Measurements from ENCODE around the gene P2RY6. TPM values are rescaled to one million over a fixed set of nuclear protein-coding genes. Genes with fewer than 3 reads are reported as not detected.

P2RY6 gene
- total and polyA plus RNA-seq, 7 donors = 1.2 to 5.5 (median 2.5) TPM; not detected in 1

DNA sequence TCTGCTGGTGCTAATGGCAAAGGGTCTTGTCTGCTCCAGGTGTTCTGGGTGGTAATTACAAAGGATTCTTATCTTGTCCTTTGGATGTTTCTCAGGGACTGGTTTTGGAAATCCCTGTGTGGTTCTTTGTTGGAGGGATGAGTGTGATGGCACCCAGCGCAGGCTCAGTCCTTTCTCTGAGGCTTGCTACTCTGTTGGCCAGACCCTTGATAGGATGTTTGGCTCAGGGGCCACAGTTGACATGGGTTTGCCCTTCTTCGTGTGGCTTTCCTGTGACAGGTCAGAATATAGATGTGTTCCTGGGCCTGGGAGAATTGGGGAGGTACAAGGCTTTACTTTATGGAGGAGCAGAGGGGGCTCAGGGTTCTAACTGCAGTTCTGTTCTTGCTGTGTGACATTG is 39.9 kb downstream of the P2RY6 start:
- H3K4me3 ChIP-seq = peak overlapping the region; percentile 59 to 85 (median 68)
- WGBS, 2 donors = 71 to 75% methylated on average over 2 of the region's 2 CpGs
- no peaks in the 10 kb centered on the region for H3K36me3 ChIP-seq
- intact Hi-C loops (cut with DNase I) = no loop called here
- TF ChIP-seq, protein P1, sequence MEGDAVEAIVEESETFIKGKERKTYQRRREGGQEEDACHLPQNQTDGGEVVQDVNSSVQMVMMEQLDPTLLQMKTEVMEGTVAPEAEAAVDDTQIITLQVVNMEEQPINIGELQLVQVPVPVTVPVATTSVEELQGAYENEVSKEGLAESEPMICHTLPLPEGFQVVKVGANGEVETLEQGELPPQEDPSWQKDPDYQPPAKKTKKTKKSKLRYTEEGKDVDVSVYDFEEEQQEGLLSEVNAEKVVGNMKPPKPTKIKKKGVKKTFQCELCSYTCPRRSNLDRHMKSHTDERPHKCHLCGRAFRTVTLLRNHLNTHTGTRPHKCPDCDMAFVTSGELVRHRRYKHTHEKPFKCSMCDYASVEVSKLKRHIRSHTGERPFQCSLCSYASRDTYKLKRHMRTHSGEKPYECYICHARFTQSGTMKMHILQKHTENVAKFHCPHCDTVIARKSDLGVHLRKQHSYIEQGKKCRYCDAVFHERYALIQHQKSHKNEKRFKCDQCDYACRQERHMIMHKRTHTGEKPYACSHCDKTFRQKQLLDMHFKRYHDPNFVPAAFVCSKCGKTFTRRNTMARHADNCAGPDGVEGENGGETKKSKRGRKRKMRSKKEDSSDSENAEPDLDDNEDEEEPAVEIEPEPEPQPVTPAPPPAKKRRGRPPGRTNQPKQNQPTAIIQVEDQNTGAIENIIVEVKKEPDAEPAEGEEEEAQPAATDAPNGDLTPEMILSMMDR (IDR thresholded peaks at IDR 0.05) = no peak
- TF ChIP-seq POLR2A (IDR thresholded peaks at IDR 0.05) = no peak
- TF ChIP-seq POLR2AphosphoS5 (IDR thresholded peaks at IDR 0.05) = no peak
- TF ChIP-seq EP300 (IDR thresholded peaks at IDR 0.05) = no peak
- H3K27me3 ChIP-seq = no peaks in the 10 kb centered on the region
- DNase-seq = peak; percentile 62
- H3K9me3 ChIP-seq = no peaks in the 10 kb centered on the region
- peaks cover 0 to 86% (median 77%) of the 10 kb centered on the region in 4 donors for H3K4me1 ChIP-seq
- H3K27ac ChIP-seq = peak overlapping the region; percentile 94 to 100 (median 98)

DNA sequence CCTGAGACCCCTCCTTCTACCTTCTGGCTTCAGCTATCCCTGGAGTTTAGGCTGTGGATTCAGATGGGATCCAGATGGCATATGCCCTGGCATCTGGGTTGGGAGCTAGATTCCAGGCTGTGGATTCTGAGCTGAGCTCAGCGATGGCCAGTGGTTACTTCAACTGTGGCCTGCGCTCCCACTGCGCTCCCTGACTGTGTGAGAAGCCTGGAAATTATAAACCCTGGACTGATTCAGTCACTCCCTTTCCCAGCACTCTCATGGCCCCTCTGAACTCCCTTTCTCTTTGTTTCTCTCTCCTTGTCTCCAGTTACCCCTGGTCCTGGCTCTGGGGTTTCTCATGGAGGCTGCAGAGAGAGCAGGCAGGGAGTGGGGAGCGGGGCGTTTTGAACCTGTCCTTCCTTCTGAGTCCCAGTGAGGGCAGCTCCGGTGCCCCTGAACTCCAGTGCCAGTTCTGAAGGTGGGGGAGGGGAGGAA is 40.8 kb downstream of the P2RY6 start:
- Histone ChIP-seq H3K4me3 (peak overlapping the region; percentile 7 to 85 (median 65)), H3K4me1 (peaks cover 0 to 90% (median 84%) of the 10 kb centered on the region in 4 donors), H3K9me3 (no peaks in the 10 kb centered on the region), H3K27me3 (no peaks in the 10 kb centered on the region), H3K36me3 (no peaks in the 10 kb centered on the region), H3K27ac (peak overlapping the region; percentile 94 to 100 (median 98))
- TF ChIP-seq, protein P1 (IDR thresholded peaks at IDR 0.05) = no peak
- TF ChIP-seq POLR2AphosphoS5 (IDR thresholded peaks at IDR 0.05) = peak in 2 of 4 donors; percentile 30 to 66
- no peak for TF ChIP-seq EP300 (IDR thresholded peaks at IDR 0.05)
- TF ChIP-seq POLR2A (IDR thresholded peaks at IDR 0.05) = peak in 1 of 2 donors; percentile 24
- 72 to 82% methylated on average over 6 of the region's 6 CpGs for WGBS, 2 donors
- intact Hi-C loops (cut with DNase I) = no loop called here
- peak; percentile 74 for DNase-seq

DNA sequence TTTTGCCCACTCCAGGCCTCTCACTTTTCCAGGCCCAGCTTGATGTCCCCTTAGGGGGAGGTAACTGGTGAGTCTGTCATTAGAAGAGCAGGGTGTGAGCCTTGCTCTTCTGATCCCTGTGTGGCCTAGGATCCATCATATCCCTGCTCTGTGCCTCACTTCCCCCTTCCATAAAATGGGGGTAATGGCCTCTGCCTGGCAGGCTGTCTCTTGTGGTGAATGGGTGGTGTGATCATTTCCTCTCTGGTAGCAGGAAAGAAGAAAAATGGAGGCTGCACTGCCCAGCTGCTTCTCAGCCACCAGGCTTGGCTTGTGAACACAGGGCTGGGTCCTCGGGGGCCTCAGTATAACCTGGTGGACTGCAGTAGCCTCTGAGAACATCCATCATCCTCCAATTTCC is 41.5 kb downstream of the P2RY6 start:
- TF ChIP-seq POLR2AphosphoS5 (IDR thresholded peaks at IDR 0.05) (no peak), EP300 (IDR thresholded peaks at IDR 0.05) (no peak), POLR2A (IDR thresholded peaks at IDR 0.05) (no peak)
- TF ChIP-seq, protein P1 (IDR thresholded peaks at IDR 0.05) = no peak
- Histone ChIP-seq H3K36me3 (no peaks in the 10 kb centered on the region), H3K9me3 (no peaks in the 10 kb centered on the region), H3K4me3 (peak overlapping the region in 3 of 4 donors; percentile 59 to 85 (median 71)), H3K27me3 (no peaks in the 10 kb centered on the region), H3K27ac (peak overlapping the region; percentile 94 to 100 (median 98)), H3K4me1 (peaks cover 2 to 94% (median 91%) of the 10 kb centered on the region in 4 donors)
- intact Hi-C loops (cut with DNase I) = no loop called here
- 42 to 79% methylated on average over 1 of the region's 1 CpG for WGBS, 2 donors
- no peak for DNase-seq

DNA sequence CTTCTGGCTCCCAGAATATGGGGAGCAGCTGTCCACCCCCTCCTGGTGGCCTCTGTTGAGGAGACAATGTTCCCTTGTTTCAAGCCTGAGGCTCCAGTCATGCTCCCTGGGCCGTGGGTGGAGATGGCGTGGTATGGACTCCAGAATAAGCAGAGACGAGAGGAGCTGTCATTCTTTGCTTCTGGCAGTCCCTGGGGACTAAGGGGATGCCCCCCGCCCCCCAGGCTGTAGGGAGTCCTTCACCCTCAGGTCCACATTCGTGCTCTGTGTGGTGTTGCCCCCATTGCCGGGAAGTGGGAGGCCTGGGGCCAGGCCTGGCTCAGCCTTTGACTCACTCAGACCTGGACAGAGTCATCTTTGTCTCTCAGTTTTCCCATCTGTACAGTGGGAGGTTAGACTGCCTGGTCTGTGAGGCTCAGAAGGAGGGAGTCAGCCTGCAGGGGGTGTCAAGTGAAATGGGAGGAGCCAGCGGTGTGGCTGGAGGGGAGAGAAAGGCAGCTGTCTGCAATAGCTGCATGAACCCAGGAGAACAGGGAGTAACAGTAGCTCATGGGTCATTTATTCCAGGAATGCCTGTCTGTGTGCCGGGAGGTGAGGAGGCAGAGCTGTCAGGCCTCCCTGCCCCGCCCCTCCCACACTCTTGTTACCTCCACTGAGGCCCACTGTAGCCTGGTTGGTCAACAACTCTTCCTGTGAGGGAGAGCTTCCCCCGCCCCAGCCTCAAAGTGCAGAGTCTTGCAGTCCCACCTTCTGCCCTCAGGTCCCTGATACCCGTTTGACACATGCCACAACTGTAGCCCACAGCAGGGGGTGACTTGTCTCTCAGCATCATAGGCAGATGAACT is 42.2 kb downstream of the P2RY6 start:
- Histone ChIP-seq H3K27me3 (no peaks in the 10 kb centered on the region), H3K4me1 (peaks cover 3 to 100% (median 98%) of the 10 kb centered on the region in 4 donors), H3K9me3 (no peaks in the 10 kb centered on the region), H3K4me3 (peak overlapping the region in 3 of 4 donors; percentile 6 to 71 (median 59)), H3K27ac (peak overlapping the region; percentile 94 to 100 (median 98)), H3K36me3 (no peaks in the 10 kb centered on the region)
- WGBS, 2 donors = 68 to 76% methylated on average over 11 of the region's 11 CpGs
- TF ChIP-seq POLR2AphosphoS5 (IDR thresholded peaks at IDR 0.05) = no peak
- TF ChIP-seq POLR2A (IDR thresholded peaks at IDR 0.05) = no peak
- intact Hi-C loops (cut with DNase I) = no loop called here
- peak; percentile 67 for DNase-seq
